ENCODE results near the gene ZDHHC11B. TPM values are rescaled to one million over a fixed set of nuclear protein-coding genes. Genes with fewer than 3 reads are reported as not detected.
A peak's percentile ranks its signal among the peaks of the same experiment; 100 is the strongest.

ZDHHC11B gene
- total and polyA plus RNA-seq, 2 of the 13 experiments (the other 11 are each of a cell fraction or from before 2014, with no cell fraction given) = 0.11 to 0.12 TPM

GRCh38 chr5:671459-672328 is 112.8 kb downstream of the ZDHHC11B start (continued):
- no peak for TF ChIP-seq REST (IDR thresholded peaks at IDR 0.05; ENCODE audit: borderline replicate concordance in 1 of 2, low read depth in 1 of 2, low read length in 2 of 2)
- TF ChIP-seq PREB (CRISPR knock-in tag; IDR thresholded peaks at IDR 0.05) = no peak
- peak; percentile 42; the same call in 1 of the 2 replicates for TF ChIP-seq ZNF629 (CRISPR knock-in tag; conservative IDR thresholded peaks at IDR 0.05)
- no peak for TF ChIP-seq PRMT3 (CRISPR knock-in tag; IDR thresholded peaks at IDR 0.05; ENCODE audit: borderline replicate concordance, low read depth)
- TF ChIP-seq ZNF34 (CRISPR knock-in tag; IDR thresholded peaks at IDR 0.05; ENCODE audit: borderline replicate concordance) = 0 out of 2 replicates have a peak, but pooled peaks have one; percentile 27
- no peak for TF ChIP-seq TCF12 (IDR thresholded peaks at IDR 0.05)
- no peak for TF ChIP-seq TCF12 (CRISPR knock-in tag; IDR thresholded peaks at IDR 0.05)
- no peak for TF ChIP-seq KLF11 (CRISPR knock-in tag; IDR thresholded peaks at IDR 0.05)
- no peak for TF ChIP-seq ZNF337 (CRISPR knock-in tag; IDR thresholded peaks at IDR 0.05; ENCODE audit: borderline replicate concordance, low read depth)
- TF ChIP-seq ZNF367 (CRISPR knock-in tag; IDR thresholded peaks at IDR 0.05; ENCODE audit: borderline replicate concordance) = no peak
- no peak for TF ChIP-seq ZNF530 (CRISPR knock-in tag; IDR thresholded peaks at IDR 0.05; ENCODE audit: low read depth)
- TF ChIP-seq NRL (CRISPR knock-in tag; IDR thresholded peaks at IDR 0.05; ENCODE audit: borderline replicate concordance) = peak; percentile 78
- TF ChIP-seq FOXM1 (CRISPR knock-in tag; IDR thresholded peaks at IDR 0.05) = no peak
- peak; percentile 40; the same call in 1 of the 2 replicates for TF ChIP-seq ZNF891 (CRISPR knock-in tag; IDR thresholded peaks at IDR 0.05)
- TF ChIP-seq ZNF776 (CRISPR knock-in tag; IDR thresholded peaks at IDR 0.05) = no peak
- TF ChIP-seq SMAD3 (CRISPR knock-in tag; IDR thresholded peaks at IDR 0.05) = no peak
- TF ChIP-seq NCOA1 (CRISPR knock-in tag; IDR thresholded peaks at IDR 0.05) = no peak
- no peak for TF ChIP-seq RORA (CRISPR knock-in tag; IDR thresholded peaks at IDR 0.05)
- TF ChIP-seq, protein P1, sequence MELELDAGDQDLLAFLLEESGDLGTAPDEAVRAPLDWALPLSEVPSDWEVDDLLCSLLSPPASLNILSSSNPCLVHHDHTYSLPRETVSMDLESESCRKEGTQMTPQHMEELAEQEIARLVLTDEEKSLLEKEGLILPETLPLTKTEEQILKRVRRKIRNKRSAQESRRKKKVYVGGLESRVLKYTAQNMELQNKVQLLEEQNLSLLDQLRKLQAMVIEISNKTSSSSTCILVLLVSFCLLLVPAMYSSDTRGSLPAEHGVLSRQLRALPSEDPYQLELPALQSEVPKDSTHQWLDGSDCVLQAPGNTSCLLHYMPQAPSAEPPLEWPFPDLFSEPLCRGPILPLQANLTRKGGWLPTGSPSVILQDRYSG (CRISPR knock-in tag; IDR thresholded peaks at IDR 0.05) = no peak
- TF ChIP-seq FOXK1 (CRISPR knock-in tag; IDR thresholded peaks at IDR 0.05; ENCODE audit: borderline replicate concordance, low read depth) = no peak; the same call in 1 of the 2 replicates
- 0 out of 2 replicates have a peak, but pooled peaks have one; percentile 43 for TF ChIP-seq ARNTL (CRISPR knock-in tag; IDR thresholded peaks at IDR 0.05)
